Ovary (tissue), 9 donors: ENCODE measurements around the gene RPN1. TPM values are rescaled to one million over a fixed set of nuclear protein-coding genes. Genes with fewer than 3 reads are reported as not detected.

Source experiments
- DNase-seq, 5 donors: peaks; one replicate each; pipeline ENCODE4 v3.0.0-alpha.2; 2019 to 2020
- H3K27ac ChIP-seq, 2 donors: fragments of 200-600 bp; one replicate each; pipeline versions ENCODE4 v1.5.1 to v1.8.0; 2019 to 2022
- H3K27me3 ChIP-seq: fragments of 200-600 bp; one replicate; pipeline ENCODE4 v1.8.0; 2022
- H3K36me3 ChIP-seq: fragments of 200-600 bp; sonication (generic); one replicate; pipeline ENCODE4 v1.5.1; 2019
- H3K4me1 ChIP-seq: one replicate; pipeline ENCODE4 v1.8.1; 2013; ENCODE audit warnings: mild to moderate bottlenecking, moderate library complexity; ENCODE audit not compliant: insufficient read depth
- H3K4me3 ChIP-seq: fragments of 200-600 bp; sonication (generic); one replicate; pipeline ENCODE4 v1.5.1; 2017
- H3K9me3 ChIP-seq, 2 donors: fragments of 200-600 bp in 1 of 2; sonication (generic) in 1 of 2; one replicate each; pipeline versions ENCODE4 v1.5.1 to v1.8.1; 2013 to 2019; ENCODE audit warnings: mild to moderate bottlenecking in 1 of 2, moderate library complexity in 1 of 2
- EP300 ChIP-seq: sonication (generic); formaldehyde crosslinking; IDR thresholded peaks from one replicate; pipeline ENCODE4 v1.6.1; 2017; ENCODE audit warnings: antibody characterized with exemption
- POLR2A ChIP-seq: fragments of 450-650 bp; IDR thresholded peaks from one replicate; pipeline ENCODE4 v1.6.1; 2017; ENCODE audit warnings: antibody characterized with exemption, mild to moderate bottlenecking, moderate library complexity
- WGBS, 3 donors: extraction: QIAGEN DNeasy Blood & Tissue Kit in 1 of 3; methylation state at CpG; one replicate each; pipeline versions ENCODE4 v1.1.5 to v1.1.7; 2013 to 2017; 5-methylcytosine and 5-hydroxymethylcytosine counted together
- intact Hi-C, 4 donors: fragments of 100-400 bp; cut with DNase I; formaldehyde crosslinking; loops; one replicate each; pipeline versions ENCODE4 v1.11.0 to v1.15.1; 2022 to 2023
- polyA plus RNA-seq, 2 donors: library from polyadenylated mRNA; stranded (reverse); fragments of 200-250 nt in 1 of 2; fragments of 350-450 nt in 1 of 2; fragmentation: Illumina TruSeq in 1 of 2; extraction: RNeasy Lipid Tissue Mini Kit (QIAGEN cat#74804) in 1 of 2; gene quantifications; one replicate each; pipeline ENCODE4 v1.2.3, GENCODE V29; 2013 to 2014
- total RNA-seq, 7 donors: library from RNA; depleted of rRNA in 2 of 7; stranded (reverse); fragments of >200 nt in 2 of 7; fragmentation: NEBNext Ultra II Directional in 3 of 7; extraction: Animal tissue kit (Norgen Biotek cat#: 25700) in 3 of 7; gene quantifications; one replicate each; pipeline versions ENCODE4 v1.1.0 to v1.2.4, GENCODE V29; 2016 to 2023
- TF ChIP-seq, protein P1 (sequence below), 3 donors: fragments of 450-650 bp in 2 of 3; fragments of 200-600 bp in 1 of 3; IDR thresholded peaks; one replicate each; pipeline versions ENCODE4 v1.5.1 to v1.8.0; 2016 to 2022; ENCODE audit warnings: antibody characterized with exemption in 3 of 3, mild to moderate bottlenecking in 1 of 3
- donor health status: DM: no; HTN: no; CAD: no; lungs with moderate emphysema.
- donor health status: DM: no; HTN: no; CAD: no.
- donor health status: Bipolar disorder and iron deficiency.
- donor health status: DM: yes; HTN: yes; CAD: no.
- donor health status: DM: no; HTN: no; CAD: no.
- donor health status: DM: yes; HTN: yes; CAD: no.

Gene RPN1
- total and polyA plus RNA-seq, 9 donors: 119 to 237 (median 134) TPM

DNA sequence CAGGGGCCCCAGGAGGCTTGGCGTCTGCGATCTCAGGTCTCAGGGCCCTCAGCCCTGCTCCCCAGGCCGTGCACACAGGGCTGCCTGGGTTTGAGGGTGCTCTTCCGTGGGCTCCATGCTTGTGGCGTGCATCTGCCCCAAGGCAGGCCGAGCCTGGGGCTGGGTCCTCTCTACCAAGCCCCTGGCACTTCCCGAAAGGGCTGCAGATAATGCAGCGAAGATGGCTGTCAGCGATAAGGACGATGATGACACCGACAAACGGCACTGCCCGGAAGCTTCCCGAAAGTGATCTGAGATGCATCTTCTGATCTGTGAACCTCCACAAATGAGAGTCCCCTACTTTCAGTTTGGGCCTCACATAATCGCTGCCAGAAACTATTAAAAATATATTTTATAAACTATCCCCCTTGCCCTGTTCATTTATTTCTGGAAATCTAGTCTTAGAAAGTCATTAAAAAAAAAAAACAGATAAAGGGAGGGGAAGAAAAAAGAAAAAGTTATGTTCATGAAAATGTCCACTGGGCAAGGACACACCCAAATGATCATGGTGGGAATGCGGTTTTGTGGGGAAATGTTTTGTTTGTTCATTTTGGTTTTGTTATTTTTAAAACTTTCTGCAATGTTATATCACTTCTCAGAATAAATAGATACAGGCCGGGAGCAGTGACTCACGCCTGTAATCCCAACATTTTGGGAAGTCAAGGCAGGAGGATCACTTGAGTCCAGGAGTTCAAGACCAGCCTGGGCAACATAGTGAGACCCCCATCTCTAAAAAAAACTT, 51.5 kb downstream of the RPN1 start:
- Histone ChIP-seq H3K9me3 (no peaks in the 10 kb centered on the region), H3K27ac (no peak overlapping the region), H3K27me3 (no peaks in the 10 kb centered on the region), H3K36me3 (no peaks in the 10 kb centered on the region), H3K4me1 (no peaks in the 10 kb centered on the region), H3K4me3 (no peak overlapping the region)
- TF ChIP-seq, protein P1, sequence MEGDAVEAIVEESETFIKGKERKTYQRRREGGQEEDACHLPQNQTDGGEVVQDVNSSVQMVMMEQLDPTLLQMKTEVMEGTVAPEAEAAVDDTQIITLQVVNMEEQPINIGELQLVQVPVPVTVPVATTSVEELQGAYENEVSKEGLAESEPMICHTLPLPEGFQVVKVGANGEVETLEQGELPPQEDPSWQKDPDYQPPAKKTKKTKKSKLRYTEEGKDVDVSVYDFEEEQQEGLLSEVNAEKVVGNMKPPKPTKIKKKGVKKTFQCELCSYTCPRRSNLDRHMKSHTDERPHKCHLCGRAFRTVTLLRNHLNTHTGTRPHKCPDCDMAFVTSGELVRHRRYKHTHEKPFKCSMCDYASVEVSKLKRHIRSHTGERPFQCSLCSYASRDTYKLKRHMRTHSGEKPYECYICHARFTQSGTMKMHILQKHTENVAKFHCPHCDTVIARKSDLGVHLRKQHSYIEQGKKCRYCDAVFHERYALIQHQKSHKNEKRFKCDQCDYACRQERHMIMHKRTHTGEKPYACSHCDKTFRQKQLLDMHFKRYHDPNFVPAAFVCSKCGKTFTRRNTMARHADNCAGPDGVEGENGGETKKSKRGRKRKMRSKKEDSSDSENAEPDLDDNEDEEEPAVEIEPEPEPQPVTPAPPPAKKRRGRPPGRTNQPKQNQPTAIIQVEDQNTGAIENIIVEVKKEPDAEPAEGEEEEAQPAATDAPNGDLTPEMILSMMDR (IDR thresholded peaks at IDR 0.05): no peak
- TF ChIP-seq POLR2A (no peak), EP300 (no peak)
- no peak for DNase-seq
- WGBS, 3 donors: 75 to 80% (median 77%) methylated on average over 18 of the region's 18 CpGs
- intact Hi-C loops: no loop called here

DNA sequence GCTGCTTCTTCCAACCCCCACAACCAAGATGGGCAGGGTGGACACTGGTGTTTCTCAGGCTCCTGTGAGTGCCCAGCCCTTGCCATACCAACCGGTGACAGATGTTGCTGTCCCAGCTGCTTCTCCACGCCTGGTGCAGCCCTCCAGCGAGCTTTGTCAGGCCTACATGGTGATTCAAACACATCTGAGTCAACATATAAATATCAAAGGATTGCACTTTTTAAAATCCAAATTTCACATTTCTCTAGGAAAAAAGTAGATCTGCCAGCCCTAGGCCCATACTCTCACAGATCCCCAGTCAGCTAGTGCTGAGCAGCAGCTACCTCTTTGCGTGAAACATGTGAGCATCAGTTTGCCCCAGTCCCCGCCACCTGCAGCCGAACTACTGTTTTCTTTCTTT, 52.7 kb downstream of the RPN1 start:
- no peaks in the 10 kb centered on the region for H3K4me1 ChIP-seq
- TF ChIP-seq EP300 (no peak), POLR2A (no peak)
- TF ChIP-seq, protein P1 (IDR thresholded peaks at IDR 0.05): no peak
- 78 to 84% (median 82%) methylated on average over 6 of the region's 6 CpGs for WGBS, 3 donors
- H3K4me3 ChIP-seq: no peak overlapping the region
- H3K9me3 ChIP-seq: no peaks in the 10 kb centered on the region
- no peaks in the 10 kb centered on the region for H3K27me3 ChIP-seq
- intact Hi-C loops: no loop called here
- no peaks in the 10 kb centered on the region for H3K36me3 ChIP-seq
- H3K27ac ChIP-seq: no peak overlapping the region
- no peak for DNase-seq

- no peak for DNase-seq
- TF ChIP-seq POLR2A (no peak), EP300 (no peak)
- TF ChIP-seq, protein P1 (IDR thresholded peaks at IDR 0.05): no peak
- Histone ChIP-seq H3K4me3 (no peak overlapping the region), H3K9me3 (no peaks in the 10 kb centered on the region), H3K4me1 (no peaks in the 10 kb centered on the region), H3K27me3 (no peaks in the 10 kb centered on the region), H3K27ac (no peak overlapping the region), H3K36me3 (no peaks in the 10 kb centered on the region)
- 71 to 79% (median 77%) methylated on average over 4 of the region's 4 CpGs for WGBS, 3 donors
- intact Hi-C loops: no loop called here
These were observed 57.8 kb downstream of the RPN1 start for GRCh38 chr3:128592864-128593263.

GRCh38 chr3:128591738-128592426, 58.7 kb downstream of the RPN1 start:
- no peak for DNase-seq

More at GRCh38 chr3:128591738-128592426, 58.7 kb downstream of the RPN1 start:
- intact Hi-C loops: no loop called here
- TF ChIP-seq EP300 (no peak), POLR2A (no peak)
- TF ChIP-seq, protein P1 (IDR thresholded peaks at IDR 0.05): no peak
- 72 to 78% (median 73%) methylated on average over 5 of the region's 5 CpGs for WGBS, 3 donors
- Histone ChIP-seq H3K4me3 (no peak overlapping the region), H3K9me3 (no peaks in the 10 kb centered on the region), H3K36me3 (no peaks in the 10 kb centered on the region), H3K27me3 (no peaks in the 10 kb centered on the region), H3K4me1 (no peaks in the 10 kb centered on the region), H3K27ac (no peak overlapping the region)
